Ishikawa (cell line): ENCODE measurements around the gene CLIC2.

Source experiments
- CEBPB ChIP-seq: IDR thresholded peaks from 2 replicates; pipeline ENCODE4 v1.6.1; 2012
- CREB1 ChIP-seq: IDR thresholded peaks from 2 replicates; pipeline ENCODE4 v1.6.1; 2012; ENCODE audit warnings: low read depth
- EGR1 ChIP-seq: IDR thresholded peaks from 2 replicates; pipeline ENCODE4 v1.6.1; 2012
- EP300 ChIP-seq: IDR thresholded peaks from 2 replicates; pipeline ENCODE4 v1.6.1; 2012; ENCODE audit warnings: borderline replicate concordance
- FOXM1 ChIP-seq: IDR thresholded peaks from 2 replicates; pipeline ENCODE4 v1.6.1; 2012; ENCODE audit warnings: low read depth, borderline replicate concordance
- MAX ChIP-seq: IDR thresholded peaks from 2 replicates; pipeline ENCODE4 v1.6.1; 2012
- NFIC ChIP-seq: IDR thresholded peaks from 2 replicates; pipeline ENCODE4 v1.6.1; 2012
- RAD21 ChIP-seq: IDR thresholded peaks from 2 replicates; pipeline ENCODE4 v1.6.1; 2012; ENCODE audit warnings: low read depth
- REST ChIP-seq: IDR thresholded peaks from 2 replicates; pipeline ENCODE4 v1.6.1; 2012; ENCODE audit warnings: low read depth, mild to moderate bottlenecking
- TAF1 ChIP-seq: IDR thresholded peaks from 2 replicates; pipeline ENCODE4 v1.6.1; 2012; ENCODE audit warnings: low read depth, mild to moderate bottlenecking
- TCF12 ChIP-seq: IDR thresholded peaks from 2 replicates; pipeline ENCODE4 v1.6.1; 2012; ENCODE audit warnings: low read depth
- TEAD4 ChIP-seq: IDR thresholded peaks from 2 replicates; pipeline ENCODE4 v1.6.1; 2012
- USF1 ChIP-seq: IDR thresholded peaks from 2 replicates; pipeline ENCODE4 v1.6.1; 2012
- YY1 ChIP-seq: IDR thresholded peaks from 2 replicates; pipeline ENCODE4 v1.6.1; 2012; ENCODE audit warnings: low read depth
- ZBTB7A ChIP-seq: IDR thresholded peaks from 2 replicates; pipeline ENCODE4 v1.6.1; 2012; ENCODE audit warnings: low read depth

The CLIC2 gene

GRCh38 chrX:155259752-155260151 lies 74.7 kb downstream of the CLIC2 start:
- TF ChIP-seq USF1 (no peak), ZBTB7A (no peak), CREB1 (no peak), TCF12 (no peak), EGR1 (no peak), YY1 (no peak), FOXM1 (no peak), NFIC (no peak), MAX (no peak), CEBPB (no peak), RAD21 (no peak), TAF1 (no peak), EP300 (no peak), TEAD4 (no peak), REST (no peak)

GRCh38 chrX:155251391-155251790 lies 83.0 kb downstream of the CLIC2 start:
- TF ChIP-seq CEBPB, result no peak
- TF ChIP-seq FOXM1, result no peak
- no peak for TF ChIP-seq MAX
- no peak for TF ChIP-seq RAD21
- no peak for TF ChIP-seq REST

DNA sequence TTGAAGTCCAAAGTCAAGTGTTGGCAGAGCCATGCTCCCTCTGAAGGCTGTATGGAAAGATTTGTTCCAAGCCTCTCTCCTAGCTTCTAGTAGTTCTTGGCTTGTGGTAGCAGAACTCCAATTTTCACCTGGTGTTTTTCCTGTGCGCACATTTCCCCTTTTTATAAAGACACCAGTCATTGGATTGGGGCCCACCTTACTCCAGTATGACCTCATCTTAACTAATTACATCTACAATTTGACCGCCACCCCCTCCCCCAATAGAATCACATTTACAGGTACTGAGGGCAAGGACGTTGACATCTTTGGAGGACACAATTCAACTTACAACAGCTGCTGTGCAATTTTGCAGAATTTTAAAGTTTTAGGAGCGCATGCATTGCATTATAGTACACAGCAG lies 86.9 kb downstream of the CLIC2 start:
- TF ChIP-seq REST (no peak), TCF12 (no peak), EGR1 (no peak), TAF1 (no peak)

DNA sequence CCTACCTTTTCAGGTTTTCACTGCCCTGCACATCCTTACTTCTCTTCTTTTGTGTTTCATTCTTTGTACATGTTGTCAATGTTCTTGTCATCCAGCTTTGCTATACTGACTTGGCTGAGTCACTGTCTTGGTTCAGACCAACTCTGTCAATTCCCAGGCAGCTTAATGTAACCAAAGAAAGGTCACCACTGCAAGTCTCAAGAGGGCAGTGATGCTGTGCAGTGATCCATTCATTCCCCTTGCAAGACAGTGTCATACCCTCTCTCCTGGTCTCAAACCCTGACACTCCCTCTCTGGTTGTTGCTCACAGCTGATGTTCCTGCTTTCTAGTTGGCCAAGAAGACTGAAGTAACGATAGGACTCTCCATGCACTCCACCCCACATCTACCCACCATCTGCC lies 87.7 kb downstream of the CLIC2 start:
- TF ChIP-seq FOXM1 (no peak), USF1 (no peak), TAF1 (no peak), RAD21 (no peak), CEBPB (no peak), CREB1 (no peak), ZBTB7A (no peak), EGR1 (no peak), TEAD4 (no peak)

- TF ChIP-seq REST (no peak), TEAD4 (no peak), NFIC (no peak), TCF12 (no peak), ZBTB7A (no peak)
Measured at GRCh38 chrX:155242300-155242699, 92.1 kb downstream of the CLIC2 start.
